ENCODE results near the gene PRICKLE2.

Gene PRICKLE2

GRCh38 chr3:64260431-64260830 lies 35.2 kb upstream of the PRICKLE2 start:
- ATAC-seq, result no peak
- TF ChIP-seq BACH2 (CRISPR knock-in tag; IDR thresholded peaks at IDR 0.05; ENCODE audit: borderline replicate concordance), result no peak
- no peak for TF ChIP-seq POU6F1 (CRISPR knock-in tag; IDR thresholded peaks at IDR 0.05; ENCODE audit: borderline replicate concordance, low read depth)
- TF ChIP-seq ESRRG (CRISPR knock-in tag; IDR thresholded peaks at IDR 0.05), result no peak

GRCh38 chr3:64259636-64260035 lies 34.4 kb upstream of the PRICKLE2 start:
- no peak for ATAC-seq
- no peak for TF ChIP-seq CREB5 (CRISPR knock-in tag; IDR thresholded peaks at IDR 0.05; ENCODE audit: low read depth)
- no peak for TF ChIP-seq ZFP30 (CRISPR knock-in tag; IDR thresholded peaks at IDR 0.05)
- TF ChIP-seq ARNTL (CRISPR knock-in tag; IDR thresholded peaks at IDR 0.05; ENCODE audit: borderline replicate concordance, low read depth), result no peak
- no peak for TF ChIP-seq BACH2 (CRISPR knock-in tag; IDR thresholded peaks at IDR 0.05; ENCODE audit: borderline replicate concordance)
- TF ChIP-seq ZNF565 (CRISPR knock-in tag; conservative IDR thresholded peaks at IDR 0.05; ENCODE audit: low read depth), result no peak
- TF ChIP-seq, protein P1, sequence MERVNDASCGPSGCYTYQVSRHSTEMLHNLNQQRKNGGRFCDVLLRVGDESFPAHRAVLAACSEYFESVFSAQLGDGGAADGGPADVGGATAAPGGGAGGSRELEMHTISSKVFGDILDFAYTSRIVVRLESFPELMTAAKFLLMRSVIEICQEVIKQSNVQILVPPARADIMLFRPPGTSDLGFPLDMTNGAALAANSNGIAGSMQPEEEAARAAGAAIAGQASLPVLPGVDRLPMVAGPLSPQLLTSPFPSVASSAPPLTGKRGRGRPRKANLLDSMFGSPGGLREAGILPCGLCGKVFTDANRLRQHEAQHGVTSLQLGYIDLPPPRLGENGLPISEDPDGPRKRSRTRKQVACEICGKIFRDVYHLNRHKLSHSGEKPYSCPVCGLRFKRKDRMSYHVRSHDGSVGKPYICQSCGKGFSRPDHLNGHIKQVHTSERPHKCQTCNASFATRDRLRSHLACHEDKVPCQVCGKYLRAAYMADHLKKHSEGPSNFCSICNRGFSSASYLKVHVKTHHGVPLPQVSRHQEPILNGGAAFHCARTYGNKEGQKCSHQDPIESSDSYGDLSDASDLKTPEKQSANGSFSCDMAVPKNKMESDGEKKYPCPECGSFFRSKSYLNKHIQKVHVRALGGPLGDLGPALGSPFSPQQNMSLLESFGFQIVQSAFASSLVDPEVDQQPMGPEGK (CRISPR knock-in tag; IDR thresholded peaks at IDR 0.05; ENCODE audit: borderline replicate concordance), result no peak
- TF ChIP-seq ESRRG (CRISPR knock-in tag; IDR thresholded peaks at IDR 0.05), result no peak
- TF ChIP-seq CSDC2 (CRISPR knock-in tag; IDR thresholded peaks at IDR 0.05), result no peak
- TF ChIP-seq GLIS3 (CRISPR knock-in tag; IDR thresholded peaks at IDR 0.05), result no peak
- no peak for TF ChIP-seq TCF4 (CRISPR knock-in tag; IDR thresholded peaks at IDR 0.05; ENCODE audit: borderline replicate concordance)
- TF ChIP-seq ISL1 (CRISPR knock-in tag; IDR thresholded peaks at IDR 0.05), result no peak
- no peak for TF ChIP-seq SNAI2 (CRISPR knock-in tag; IDR thresholded peaks at IDR 0.05)
- TF ChIP-seq TOX (CRISPR knock-in tag; IDR thresholded peaks at IDR 0.05; ENCODE audit: borderline replicate concordance), result no peak
- TF ChIP-seq OSR1 (CRISPR knock-in tag; IDR thresholded peaks at IDR 0.05), result no peak
- no peak for TF ChIP-seq CSRNP3 (CRISPR knock-in tag; IDR thresholded peaks at IDR 0.05)
- TF ChIP-seq RARB (CRISPR knock-in tag; IDR thresholded peaks at IDR 0.05), result no peak

- TF ChIP-seq ARNTL (CRISPR knock-in tag; IDR thresholded peaks at IDR 0.05; ENCODE audit: borderline replicate concordance, low read depth), result no peak
- no peak for TF ChIP-seq ZNF70 (CRISPR knock-in tag; IDR thresholded peaks at IDR 0.05)
- no peak for TF ChIP-seq CSDC2 (CRISPR knock-in tag; IDR thresholded peaks at IDR 0.05)
- no peak for TF ChIP-seq ZNF8 (CRISPR knock-in tag; IDR thresholded peaks at IDR 0.05)
- no peak for TF ChIP-seq OSR1 (CRISPR knock-in tag; IDR thresholded peaks at IDR 0.05)
- TF ChIP-seq GLIS3 (CRISPR knock-in tag; IDR thresholded peaks at IDR 0.05), result no peak
- no peak for TF ChIP-seq PPARA (CRISPR knock-in tag; IDR thresholded peaks at IDR 0.05; ENCODE audit: borderline replicate concordance)
- TF ChIP-seq, protein P2, sequence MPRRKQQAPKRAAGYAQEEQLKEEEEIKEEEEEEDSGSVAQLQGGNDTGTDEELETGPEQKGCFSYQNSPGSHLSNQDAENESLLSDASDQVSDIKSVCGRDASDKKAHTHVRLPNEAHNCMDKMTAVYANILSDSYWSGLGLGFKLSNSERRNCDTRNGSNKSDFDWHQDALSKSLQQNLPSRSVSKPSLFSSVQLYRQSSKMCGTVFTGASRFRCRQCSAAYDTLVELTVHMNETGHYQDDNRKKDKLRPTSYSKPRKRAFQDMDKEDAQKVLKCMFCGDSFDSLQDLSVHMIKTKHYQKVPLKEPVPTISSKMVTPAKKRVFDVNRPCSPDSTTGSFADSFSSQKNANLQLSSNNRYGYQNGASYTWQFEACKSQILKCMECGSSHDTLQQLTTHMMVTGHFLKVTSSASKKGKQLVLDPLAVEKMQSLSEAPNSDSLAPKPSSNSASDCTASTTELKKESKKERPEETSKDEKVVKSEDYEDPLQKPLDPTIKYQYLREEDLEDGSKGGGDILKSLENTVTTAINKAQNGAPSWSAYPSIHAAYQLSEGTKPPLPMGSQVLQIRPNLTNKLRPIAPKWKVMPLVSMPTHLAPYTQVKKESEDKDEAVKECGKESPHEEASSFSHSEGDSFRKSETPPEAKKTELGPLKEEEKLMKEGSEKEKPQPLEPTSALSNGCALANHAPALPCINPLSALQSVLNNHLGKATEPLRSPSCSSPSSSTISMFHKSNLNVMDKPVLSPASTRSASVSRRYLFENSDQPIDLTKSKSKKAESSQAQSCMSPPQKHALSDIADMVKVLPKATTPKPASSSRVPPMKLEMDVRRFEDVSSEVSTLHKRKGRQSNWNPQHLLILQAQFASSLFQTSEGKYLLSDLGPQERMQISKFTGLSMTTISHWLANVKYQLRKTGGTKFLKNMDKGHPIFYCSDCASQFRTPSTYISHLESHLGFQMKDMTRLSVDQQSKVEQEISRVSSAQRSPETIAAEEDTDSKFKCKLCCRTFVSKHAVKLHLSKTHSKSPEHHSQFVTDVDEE (CRISPR knock-in tag; IDR thresholded peaks at IDR 0.05), result no peak
- TF ChIP-seq, protein P1 (CRISPR knock-in tag; IDR thresholded peaks at IDR 0.05; ENCODE audit: borderline replicate concordance), result no peak
- TF ChIP-seq POU6F1 (CRISPR knock-in tag; IDR thresholded peaks at IDR 0.05; ENCODE audit: borderline replicate concordance, low read depth), result no peak
- ATAC-seq, result no peak
Measured at GRCh38 chr3:64257100-64257755, 32.0 kb upstream of the PRICKLE2 start.

All from SK-N-SH treated with all-trans-retinoic acid at 6 μM for 48 hours (cell line).